Uterus (tissue), 2 donors: ENCODE data around the gene CERS1.

Source experiments
- POLR2A ChIP-seq, 2 donors: fragments of 450-650 bp; IDR thresholded peaks; one replicate each; pipeline ENCODE4 v1.6.1; 2016; ENCODE audit warnings: antibody characterized with exemption in 2 of 2, mild to moderate bottlenecking in 1 of 2, moderate library complexity in 1 of 2
- TF ChIP-seq, protein P1 (sequence below), 4 experiments: fragments of 200-600 bp in 2 of 4; fragments of 450-650 bp in 2 of 4; sonication (generic) in 2 of 4; IDR thresholded peaks; one replicate each; pipeline ENCODE4 v1.5.1; 2016 to 2019; ENCODE audit warnings: antibody characterized with exemption in 4 of 4, mild to moderate bottlenecking in 2 of 4, moderate library complexity in 1 of 4

DNA sequence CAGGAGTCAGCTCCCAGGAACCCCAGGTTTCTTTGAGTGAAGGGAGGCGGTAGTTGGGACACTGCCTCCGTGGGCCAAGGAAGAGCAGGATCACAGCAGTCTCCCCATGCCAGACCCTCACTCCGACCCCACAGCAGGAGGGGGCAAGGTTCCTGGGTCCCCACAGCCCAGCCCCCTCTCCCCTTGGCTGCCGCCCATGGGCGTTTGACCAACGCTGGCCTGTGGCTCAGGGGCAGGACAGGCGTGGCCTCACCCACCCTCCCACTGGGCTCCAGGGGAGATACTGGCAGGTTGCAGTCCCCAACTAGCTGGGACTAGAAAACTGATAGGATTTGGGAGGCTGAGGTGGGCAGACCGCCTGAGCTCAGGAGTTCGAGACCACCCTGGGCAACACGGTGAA lies 14.1 kb upstream of the CERS1 start:
- TF ChIP-seq, protein P1, sequence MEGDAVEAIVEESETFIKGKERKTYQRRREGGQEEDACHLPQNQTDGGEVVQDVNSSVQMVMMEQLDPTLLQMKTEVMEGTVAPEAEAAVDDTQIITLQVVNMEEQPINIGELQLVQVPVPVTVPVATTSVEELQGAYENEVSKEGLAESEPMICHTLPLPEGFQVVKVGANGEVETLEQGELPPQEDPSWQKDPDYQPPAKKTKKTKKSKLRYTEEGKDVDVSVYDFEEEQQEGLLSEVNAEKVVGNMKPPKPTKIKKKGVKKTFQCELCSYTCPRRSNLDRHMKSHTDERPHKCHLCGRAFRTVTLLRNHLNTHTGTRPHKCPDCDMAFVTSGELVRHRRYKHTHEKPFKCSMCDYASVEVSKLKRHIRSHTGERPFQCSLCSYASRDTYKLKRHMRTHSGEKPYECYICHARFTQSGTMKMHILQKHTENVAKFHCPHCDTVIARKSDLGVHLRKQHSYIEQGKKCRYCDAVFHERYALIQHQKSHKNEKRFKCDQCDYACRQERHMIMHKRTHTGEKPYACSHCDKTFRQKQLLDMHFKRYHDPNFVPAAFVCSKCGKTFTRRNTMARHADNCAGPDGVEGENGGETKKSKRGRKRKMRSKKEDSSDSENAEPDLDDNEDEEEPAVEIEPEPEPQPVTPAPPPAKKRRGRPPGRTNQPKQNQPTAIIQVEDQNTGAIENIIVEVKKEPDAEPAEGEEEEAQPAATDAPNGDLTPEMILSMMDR (IDR thresholded peaks at IDR 0.05): no peak
- no peak for TF ChIP-seq POLR2A (IDR thresholded peaks at IDR 0.05)
